GM19239 (cell line): ENCODE measurements around the gene TSPEAR.
"Not testable (repeated sequence)": the region's sequence is repeated elsewhere in the genome, so short reads cannot be mapped to it uniquely, and the experiment has no call there.

Experiments used
- DNase-seq: peaks from one replicate; pipeline ENCODE4 v3.0.0; 2011; ENCODE audit warnings: low spot score; ENCODE audit not compliant: insufficient read length
- FAIRE-seq: peaks from 2 replicates; lab custom pipeline; 2011; peaks lifted over from hg19 to GRCh38; lab: Jason Lieb, UNC

TSPEAR gene

GRCh38 chr21:44564099-44564498, 147.3 kb downstream of the TSPEAR start:
- DNase-seq (no peak), FAIRE-seq (no peak)

- no peak for DNase-seq
- FAIRE-seq = no peak
These were observed 152.7 kb downstream of the TSPEAR start, which contains the start of gene KRTAP10-3 for GRCh38 chr21:44558695-44559094. Gene KRTAP10-3, minus strand, starts transcription at chr21:44558795. Its CDS starts 80 bp downstream, at chr21:44558715.

- not testable (repeated sequence) for DNase-seq, FAIRE-seq
These were observed 153.1 kb downstream of the TSPEAR start for GRCh38 chr21:44558329-44558675.

GRCh38 chr21:44557491-44558328, 153.7 kb downstream of the TSPEAR start:
- DNase-seq = no peak
- FAIRE-seq = no peak

- DNase-seq (no peak), FAIRE-seq (peak; percentile 70)
These were observed 154.5 kb downstream of the TSPEAR start for GRCh38 chr21:44556879-44557278.

GRCh38 chr21:44555200-44555875, 156.0 kb downstream of the TSPEAR start:
- DNase-seq (no peak), FAIRE-seq (no peak)

- FAIRE-seq (no peak), DNase-seq (no peak)
These were observed 158.7 kb downstream of the TSPEAR start for GRCh38 chr21:44552681-44553080.

GRCh38 chr21:44552136-44552535, 159.2 kb downstream of the TSPEAR start:
- DNase-seq (no peak), FAIRE-seq (no peak)

- no peak for DNase-seq
- no peak for FAIRE-seq
These were observed 159.9 kb downstream of the TSPEAR start, which contains the start of gene KRTAP10-2 for GRCh38 chr21:44551340-44551961. Gene KRTAP10-2, minus strand, starts transcription at chr21:44551505. Its CDS starts 47 bp downstream, at chr21:44551458.

- DNase-seq (no peak), FAIRE-seq (no peak)
These were observed 160.6 kb downstream of the TSPEAR start for GRCh38 chr21:44550807-44551206.

- not testable (repeated sequence) for FAIRE-seq, DNase-seq
These were observed 161.1 kb downstream of the TSPEAR start for GRCh38 chr21:44550285-44550684.

- FAIRE-seq = no peak
- DNase-seq = no peak
These were observed 161.7 kb downstream of the TSPEAR start for GRCh38 chr21:44549525-44550211.

GRCh38 chr21:44548922-44549321, 162.4 kb downstream of the TSPEAR start:
- FAIRE-seq (no peak), DNase-seq (no peak)

- no peak for FAIRE-seq
- DNase-seq = no peak
These were observed 163.0 kb downstream of the TSPEAR start for GRCh38 chr21:44548381-44548780.

- no peak for DNase-seq
- no peak for FAIRE-seq
These were observed 163.6 kb downstream of the TSPEAR start for GRCh38 chr21:44547656-44548331.

- no peak for DNase-seq
- FAIRE-seq = no peak
These were observed 166.8 kb downstream of the TSPEAR start for GRCh38 chr21:44544566-44544965.

GRCh38 chr21:44542716-44543115, 168.7 kb downstream of the TSPEAR start:
- FAIRE-seq (no peak), DNase-seq (no peak)

GRCh38 chr21:44540741-44541288, 170.6 kb downstream of the TSPEAR start:
- FAIRE-seq (no peak), DNase-seq (no peak)

- no peak for FAIRE-seq
- no peak for DNase-seq
These were observed 171.2 kb downstream of the TSPEAR start, which contains the start of gene KRTAP10-1 for GRCh38 chr21:44539991-44540666. Gene KRTAP10-1, minus strand, starts transcription at chr21:44540195. Its CDS starts 45 bp downstream, at chr21:44540150.
